MM.1S (cell line): ENCODE data around the gene ANK2.

Source experiments
- DNase-seq: peaks from one replicate; pipeline ENCODE4 v3.0.0-alpha.2; 2015
- H2AFZ ChIP-seq: fragments of 300-600 bp; sonication (generic); 2 replicates; pipeline ENCODE4 v1.6.0; 2016; ENCODE audit warnings: antibody characterized with exemption, low read length
- H3F3A ChIP-seq: fragments of 300-600 bp; sonication (generic); 2 replicates; pipeline ENCODE4 v1.6.1; 2016; ENCODE audit warnings: mild to moderate bottlenecking, antibody characterized with exemption, low read length, moderate library complexity, mixed read lengths; ENCODE audit not compliant: insufficient read depth
- H3K27ac ChIP-seq: fragments of 300-600 bp; sonication (generic); 2 replicates; pipeline ENCODE4 v1.5.1; 2016; ENCODE audit warnings: mild to moderate bottlenecking, low read length
- H3K27me3 ChIP-seq: fragments of 300-600 bp; sonication (generic); replicated peaks from 2 replicates; pipeline ENCODE4 v1.6.0; 2016; ENCODE audit warnings: low read length; ENCODE audit not compliant: insufficient read depth
- H3K36me3 ChIP-seq: fragments of 300-600 bp; sonication (generic); replicated peaks from 2 replicates; pipeline ENCODE4 v1.6.1; 2016; ENCODE audit warnings: mild to moderate bottlenecking, low read length, mixed read lengths; ENCODE audit not compliant: insufficient read depth
- H3K4me1 ChIP-seq: fragments of 300-600 bp; sonication (generic); 2 replicates; pipeline ENCODE4 v1.6.1; 2016; ENCODE audit warnings: low read length, mixed read lengths
- H3K4me2 ChIP-seq: fragments of 300-600 bp; sonication (generic); 2 replicates; pipeline ENCODE4 v1.6.0; 2016; ENCODE audit warnings: low read depth, low read length
- H3K4me3 ChIP-seq: fragments of 300-600 bp; sonication (generic); 2 replicates; pipeline ENCODE4 v1.5.1; 2016; ENCODE audit warnings: low read length, mixed read lengths
- H3K79me2 ChIP-seq: fragments of 300-600 bp; sonication (generic); 2 replicates; pipeline ENCODE4 v1.6.1; 2016; ENCODE audit warnings: mixed run types, low read length, mixed read lengths
- H3K9ac ChIP-seq: fragments of 300-600 bp; sonication (generic); 2 replicates; pipeline ENCODE4 v1.6.1; 2016; ENCODE audit warnings: low read length, mixed read lengths
- H3K9me2 ChIP-seq: fragments of 300-600 bp; sonication (generic); replicated peaks from 2 replicates; pipeline ENCODE4 v1.6.1; 2016; ENCODE audit warnings: mild to moderate bottlenecking, low read length, mixed read lengths; ENCODE audit not compliant: insufficient read depth
- H3K9me3 ChIP-seq: fragments of 300-600 bp; sonication (generic); replicated peaks from 2 replicates; pipeline ENCODE4 v1.6.1; 2016; ENCODE audit warnings: mild to moderate bottlenecking, low read length, mixed read lengths; ENCODE audit not compliant: insufficient read depth
- H4K20me1 ChIP-seq: fragments of 300-600 bp; sonication (generic); 2 replicates; pipeline ENCODE4 v1.6.1; 2016; ENCODE audit warnings: mild to moderate bottlenecking, low read length, moderate library complexity, mixed read lengths; ENCODE audit not compliant: insufficient read depth
- EZH2 ChIP-seq: fragments of 300-600 bp; sonication (generic); optimal IDR thresholded peaks from 2 replicates; pipeline ENCODE3; 2017; ENCODE audit warnings: low read depth, mild to moderate bottlenecking, antibody characterized with exemption, low read length, mixed read lengths
- EZH2phosphoT487 ChIP-seq: fragments of 300-600 bp; sonication (generic); IDR thresholded peaks from 2 replicates; pipeline ENCODE4 v1.6.1; 2018; ENCODE audit warnings: antibody characterized with exemption, low read length
- TF ChIP-seq, protein P1 (sequence below): fragments of 300-600 bp; sonication (generic); IDR thresholded peaks from 2 replicates; pipeline ENCODE4 v1.5.1; 2016; ENCODE audit warnings: antibody characterized with exemption, low read length, mixed read lengths

ANK2 gene

DNA sequence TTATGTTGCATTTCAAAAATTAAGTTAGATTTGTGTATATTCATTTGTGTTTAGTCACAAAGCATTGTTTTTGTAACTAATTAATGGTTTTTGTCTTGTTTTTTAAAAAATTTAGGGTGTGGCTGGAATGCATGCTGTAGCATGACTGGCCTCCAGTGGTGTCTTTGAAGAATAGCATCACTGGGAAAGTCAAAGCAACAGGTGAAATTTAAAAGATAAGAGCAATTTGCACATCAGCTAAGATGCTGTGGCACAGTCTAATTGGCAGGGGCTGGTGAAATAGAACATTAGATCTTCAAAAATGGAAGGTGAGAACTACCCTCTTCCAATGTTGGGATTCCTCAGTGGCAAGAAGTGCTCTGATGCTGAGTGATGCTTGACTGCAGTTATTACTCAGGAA lies 45.3 kb downstream of the ANK2 start:
- H3F3A ChIP-seq = no peaks in the 10 kb centered on the region
- no peaks in the 10 kb centered on the region for H4K20me1 ChIP-seq
- H3K9ac ChIP-seq = no peak overlapping the region
- no peaks in the 10 kb centered on the region for H3K27me3 ChIP-seq
- H3K4me3 ChIP-seq = no peak overlapping the region
- H3K27ac ChIP-seq = no peak overlapping the region
- H2AFZ ChIP-seq = no peak overlapping the region
- H3K4me1 ChIP-seq = no peaks in the 10 kb centered on the region
- no peak for DNase-seq
- no peaks in the 10 kb centered on the region for H3K79me2 ChIP-seq
- no peaks in the 10 kb centered on the region for H3K9me2 ChIP-seq
- no peak overlapping the region for H3K4me2 ChIP-seq
- no peaks in the 10 kb centered on the region for H3K9me3 ChIP-seq
- no peaks in the 10 kb centered on the region for H3K36me3 ChIP-seq
- TF ChIP-seq EZH2phosphoT487 = no peak
- TF ChIP-seq EZH2 = no peak
- TF ChIP-seq, protein P1, sequence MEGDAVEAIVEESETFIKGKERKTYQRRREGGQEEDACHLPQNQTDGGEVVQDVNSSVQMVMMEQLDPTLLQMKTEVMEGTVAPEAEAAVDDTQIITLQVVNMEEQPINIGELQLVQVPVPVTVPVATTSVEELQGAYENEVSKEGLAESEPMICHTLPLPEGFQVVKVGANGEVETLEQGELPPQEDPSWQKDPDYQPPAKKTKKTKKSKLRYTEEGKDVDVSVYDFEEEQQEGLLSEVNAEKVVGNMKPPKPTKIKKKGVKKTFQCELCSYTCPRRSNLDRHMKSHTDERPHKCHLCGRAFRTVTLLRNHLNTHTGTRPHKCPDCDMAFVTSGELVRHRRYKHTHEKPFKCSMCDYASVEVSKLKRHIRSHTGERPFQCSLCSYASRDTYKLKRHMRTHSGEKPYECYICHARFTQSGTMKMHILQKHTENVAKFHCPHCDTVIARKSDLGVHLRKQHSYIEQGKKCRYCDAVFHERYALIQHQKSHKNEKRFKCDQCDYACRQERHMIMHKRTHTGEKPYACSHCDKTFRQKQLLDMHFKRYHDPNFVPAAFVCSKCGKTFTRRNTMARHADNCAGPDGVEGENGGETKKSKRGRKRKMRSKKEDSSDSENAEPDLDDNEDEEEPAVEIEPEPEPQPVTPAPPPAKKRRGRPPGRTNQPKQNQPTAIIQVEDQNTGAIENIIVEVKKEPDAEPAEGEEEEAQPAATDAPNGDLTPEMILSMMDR = peak; percentile 65

DNA sequence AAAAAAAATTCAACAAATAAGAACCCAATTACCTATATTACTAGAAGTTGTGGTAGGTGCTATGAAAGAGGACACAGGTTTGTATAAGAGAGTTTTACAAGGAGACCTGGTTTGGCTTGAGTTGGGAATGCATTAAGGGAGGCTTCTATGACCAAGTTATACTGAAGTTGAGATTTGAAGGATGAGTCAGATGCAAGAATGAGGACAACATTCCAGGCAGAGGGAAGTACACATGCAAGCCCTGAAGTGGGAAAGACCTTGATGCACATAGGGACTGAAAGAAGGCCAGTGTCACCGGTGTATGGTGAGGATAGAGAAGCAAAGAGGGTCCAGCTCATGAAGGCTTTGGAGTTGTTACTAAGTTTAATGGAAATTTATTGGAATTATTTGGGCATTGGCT lies 52.2 kb downstream of the ANK2 start:
- Histone ChIP-seq H3K27me3 (no peaks in the 10 kb centered on the region), H3K9ac (no peak overlapping the region), H3K4me3 (no peak overlapping the region), H3K79me2 (no peaks in the 10 kb centered on the region), H3K36me3 (no peaks in the 10 kb centered on the region), H3K4me1 (no peaks in the 10 kb centered on the region), H3K9me3 (no peaks in the 10 kb centered on the region), H4K20me1 (no peaks in the 10 kb centered on the region), H3K27ac (no peak overlapping the region), H2AFZ (no peak overlapping the region), H3K4me2 (no peak overlapping the region), H3K9me2 (no peaks in the 10 kb centered on the region), H3F3A (no peaks in the 10 kb centered on the region)
- DNase-seq = no peak
- TF ChIP-seq EZH2 (no peak), EZH2phosphoT487 (no peak)
- TF ChIP-seq, protein P1 = no peak

DNA sequence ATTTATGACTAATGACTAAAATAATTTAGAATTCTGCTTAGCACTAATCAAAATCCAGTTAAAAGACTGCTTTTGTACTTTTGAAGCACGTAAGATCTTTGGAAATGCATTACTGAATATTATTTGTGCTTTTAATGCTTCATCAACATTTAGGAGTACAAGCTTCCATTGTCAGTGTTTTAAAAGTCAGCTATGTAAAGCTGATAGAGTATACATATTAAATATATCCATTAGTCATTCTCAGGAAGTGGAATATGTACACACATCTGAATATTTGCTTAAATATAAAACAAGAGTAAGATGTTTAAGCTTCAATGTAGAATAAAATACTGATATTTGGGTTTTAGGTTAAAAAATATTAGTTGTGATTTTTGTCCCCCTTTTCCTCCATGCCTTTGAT lies 54.1 kb downstream of the ANK2 start:
- no peaks in the 10 kb centered on the region for H3K9me3 ChIP-seq
- no peak overlapping the region for H3K27ac ChIP-seq
- no peaks in the 10 kb centered on the region for H3K36me3 ChIP-seq
- no peak for DNase-seq
- H3K4me1 ChIP-seq = no peaks in the 10 kb centered on the region
- no peak overlapping the region for H2AFZ ChIP-seq
- no peak for TF ChIP-seq EZH2
- TF ChIP-seq, protein P1 = no peak
- H3K79me2 ChIP-seq = no peaks in the 10 kb centered on the region
- H3K4me3 ChIP-seq = no peak overlapping the region
- H3K9me2 ChIP-seq = no peaks in the 10 kb centered on the region
- no peaks in the 10 kb centered on the region for H3K27me3 ChIP-seq
- no peak overlapping the region for H3K4me2 ChIP-seq
- no peaks in the 10 kb centered on the region for H3F3A ChIP-seq
- no peaks in the 10 kb centered on the region for H4K20me1 ChIP-seq
- H3K9ac ChIP-seq = no peak overlapping the region

DNA sequence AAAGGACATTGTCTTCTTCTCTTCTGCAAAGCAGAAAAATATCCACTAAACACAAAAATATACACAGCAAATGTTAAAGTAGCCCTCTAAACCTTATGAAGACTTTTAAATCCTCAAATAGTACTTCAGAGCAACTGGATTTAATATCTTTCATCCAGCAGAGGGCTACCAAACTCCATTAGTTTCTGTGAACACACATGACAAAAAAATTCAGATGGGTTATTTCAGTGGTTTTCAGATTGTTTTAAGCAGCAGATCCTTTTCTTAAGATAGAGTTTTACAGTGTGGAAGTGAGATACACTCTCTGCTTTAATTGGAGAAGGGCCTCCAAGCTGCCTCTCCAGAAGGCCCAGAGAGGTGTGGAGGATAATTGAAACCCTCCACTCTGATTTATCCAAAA lies 56.7 kb downstream of the ANK2 start:
- TF ChIP-seq EZH2 = no peak
- TF ChIP-seq, protein P1 = peak; percentile 22
- Histone ChIP-seq H3F3A (no peaks in the 10 kb centered on the region), H3K27me3 (no peaks in the 10 kb centered on the region), H3K27ac (no peak overlapping the region), H3K9ac (no peak overlapping the region), H3K79me2 (no peaks in the 10 kb centered on the region), H4K20me1 (no peaks in the 10 kb centered on the region), H3K4me3 (no peak overlapping the region), H3K4me1 (no peaks in the 10 kb centered on the region), H3K9me2 (no peaks in the 10 kb centered on the region), H3K36me3 (no peaks in the 10 kb centered on the region), H3K4me2 (no peak overlapping the region), H3K9me3 (no peaks in the 10 kb centered on the region), H2AFZ (no peak overlapping the region)
- DNase-seq = no peak
